ENCODE results near the gene RAB12.
"Not testable (repeated sequence)": the region's sequence is repeated elsewhere in the genome, so short reads cannot be mapped to it uniquely, and the experiment has no call there.

RAB12 gene

GRCh38 chr18:8620845-8621244, 11.6 kb downstream of the RAB12 start:
- peak; percentile 62 to 67 for ATAC-seq (replicated peaks)
- Mint-ChIP-seq H3K36me3 (peaks cover 47 to 55% of the 10 kb centered on the region in 2 donors), H3K4me3 (no peak overlapping the region), H3K27ac (peak overlapping the region; percentile 4), H3K27me3 (no peaks in the 10 kb centered on the region), H3K4me1 (peaks cover 42 to 71% of the 10 kb centered on the region in 2 donors), H3K9me3 (peaks cover 0 to 8% of the 10 kb centered on the region in 2 donors)
- DNase-seq: no peak

- not testable (repeated sequence) for H3K27me3 Mint-ChIP-seq; DNase-seq; H3K9me3 Mint-ChIP-seq; ATAC-seq (replicated peaks); H3K4me3 Mint-ChIP-seq
- Mint-ChIP-seq H3K4me1 (peaks cover 38 to 63% of the 10 kb centered on the region in 2 donors), H3K36me3 (peaks cover 53 to 64% of the 10 kb centered on the region in 2 donors), H3K27ac (peak overlapping the region; percentile 44)
These were observed 13.4 kb downstream of the RAB12 start for GRCh38 chr18:8622625-8623024.

- peaks cover 48 to 58% of the 10 kb centered on the region in 2 donors for H3K36me3 Mint-ChIP-seq
- peak overlapping the region; percentile 14 to 36 for H3K4me3 Mint-ChIP-seq
- peak overlapping the region; percentile 88 for H3K27ac Mint-ChIP-seq
- DNase-seq (no peak), ATAC-seq (replicated peaks) (peak; percentile 83 to 84)
- H3K27me3 Mint-ChIP-seq: no peaks in the 10 kb centered on the region
- peaks cover 0 to 8% of the 10 kb centered on the region in 2 donors for H3K9me3 Mint-ChIP-seq
- peaks cover 33 to 53% of the 10 kb centered on the region in 2 donors for H3K4me1 Mint-ChIP-seq
These were observed 14.4 kb downstream of the RAB12 start for GRCh38 chr18:8623549-8624106.

- no peak for ATAC-seq (replicated peaks)
- Mint-ChIP-seq H3K4me3 (no peak overlapping the region), H3K4me1 (peaks cover 21 to 36% of the 10 kb centered on the region in 2 donors), H3K27ac (no peak overlapping the region), H3K36me3 (peaks cover 39 to 55% of the 10 kb centered on the region in 2 donors), H3K9me3 (peaks cover 0 to 7% of the 10 kb centered on the region in 2 donors), H3K27me3 (no peaks in the 10 kb centered on the region)
- no peak for DNase-seq
These were observed 16.3 kb downstream of the RAB12 start for GRCh38 chr18:8625461-8626092.

- Mint-ChIP-seq H3K27ac (no peak overlapping the region), H3K4me3 (no peak overlapping the region), H3K4me1 (peaks cover 15 to 26% of the 10 kb centered on the region in 2 donors), H3K27me3 (no peaks in the 10 kb centered on the region), H3K36me3 (peaks cover 34 to 46% of the 10 kb centered on the region in 2 donors), H3K9me3 (peaks cover 0 to 3% of the 10 kb centered on the region in 2 donors)
- no peak for ATAC-seq (replicated peaks)
- DNase-seq: no peak
These were observed 17.3 kb downstream of the RAB12 start for GRCh38 chr18:8626414-8627106.

GRCh38 chr18:8627107-8627472, 17.9 kb downstream of the RAB12 start:
- peaks cover 0 to 3% of the 10 kb centered on the region in 2 donors for H3K9me3 Mint-ChIP-seq
- ATAC-seq (replicated peaks): no peak
- H3K4me1 Mint-ChIP-seq: peaks cover 15 to 21% of the 10 kb centered on the region in 2 donors
- no peak overlapping the region for H3K4me3 Mint-ChIP-seq
- no peak for DNase-seq
- H3K27ac Mint-ChIP-seq: no peak overlapping the region
- peaks cover 31 to 41% of the 10 kb centered on the region in 2 donors for H3K36me3 Mint-ChIP-seq
- no peaks in the 10 kb centered on the region for H3K27me3 Mint-ChIP-seq

- peaks cover 11 to 16% of the 10 kb centered on the region in 2 donors for H3K4me1 Mint-ChIP-seq
- H3K9me3 Mint-ChIP-seq: no peaks in the 10 kb centered on the region
- H3K27me3 Mint-ChIP-seq: no peaks in the 10 kb centered on the region
- H3K36me3 Mint-ChIP-seq: peaks cover 27 to 40% of the 10 kb centered on the region in 2 donors
- no peak overlapping the region for H3K27ac Mint-ChIP-seq
- ATAC-seq (replicated peaks) (no peak), DNase-seq (no peak)
- no peak overlapping the region for H3K4me3 Mint-ChIP-seq
These were observed 18.3 kb downstream of the RAB12 start for GRCh38 chr18:8627540-8627939.

- no peak overlapping the region for H3K27ac Mint-ChIP-seq
- no peak overlapping the region for H3K4me3 Mint-ChIP-seq
- no peaks in the 10 kb centered on the region for H3K4me1 Mint-ChIP-seq
- no peaks in the 10 kb centered on the region for H3K27me3 Mint-ChIP-seq
- no peaks in the 10 kb centered on the region for H3K9me3 Mint-ChIP-seq
- DNase-seq (no peak), ATAC-seq (replicated peaks) (no peak)
- H3K36me3 Mint-ChIP-seq: peaks cover 26 to 48% of the 10 kb centered on the region in 2 donors
These were observed 20.4 kb downstream of the RAB12 start for GRCh38 chr18:8629602-8630001.

GRCh38 chr18:8630546-8630945, 21.3 kb downstream of the RAB12 start:
- no peaks in the 10 kb centered on the region for H3K4me1 Mint-ChIP-seq
- ATAC-seq (replicated peaks) (no peak), DNase-seq (no peak)
- peaks cover 29 to 50% of the 10 kb centered on the region in 2 donors for H3K36me3 Mint-ChIP-seq
- H3K4me3 Mint-ChIP-seq: no peak overlapping the region
- H3K9me3 Mint-ChIP-seq: no peaks in the 10 kb centered on the region
- H3K27ac Mint-ChIP-seq: no peak overlapping the region
- H3K27me3 Mint-ChIP-seq: no peaks in the 10 kb centered on the region

- ATAC-seq (replicated peaks) (no peak), DNase-seq (no peak)
- H3K4me1 Mint-ChIP-seq: no peaks in the 10 kb centered on the region
- H3K36me3 Mint-ChIP-seq: peaks cover 25 to 48% of the 10 kb centered on the region in 2 donors
- no peaks in the 10 kb centered on the region for H3K27me3 Mint-ChIP-seq
- no peak overlapping the region for H3K27ac Mint-ChIP-seq
- no peak overlapping the region for H3K4me3 Mint-ChIP-seq
- H3K9me3 Mint-ChIP-seq: no peaks in the 10 kb centered on the region
These were observed 22.0 kb downstream of the RAB12 start for GRCh38 chr18:8631265-8631664.

- H3K4me3 Mint-ChIP-seq: no peak overlapping the region
- no peaks in the 10 kb centered on the region for H3K4me1 Mint-ChIP-seq
- no peak overlapping the region for H3K27ac Mint-ChIP-seq
- ATAC-seq (replicated peaks) (no peak), DNase-seq (no peak)
- no peaks in the 10 kb centered on the region for H3K27me3 Mint-ChIP-seq
- peaks cover 24 to 41% of the 10 kb centered on the region in 2 donors for H3K36me3 Mint-ChIP-seq
- H3K9me3 Mint-ChIP-seq: no peaks in the 10 kb centered on the region
These were observed 23.1 kb downstream of the RAB12 start for GRCh38 chr18:8632386-8632785.

GRCh38 chr18:8634508-8634907, 25.3 kb downstream of the RAB12 start:
- H3K27me3 Mint-ChIP-seq: no peaks in the 10 kb centered on the region
- DNase-seq (no peak), ATAC-seq (replicated peaks) (no peak)
- no peak overlapping the region for H3K4me3 Mint-ChIP-seq
- H3K36me3 Mint-ChIP-seq: peaks cover 31 to 51% of the 10 kb centered on the region in 2 donors
- no peaks in the 10 kb centered on the region for H3K9me3 Mint-ChIP-seq
- H3K27ac Mint-ChIP-seq: no peak overlapping the region
- no peaks in the 10 kb centered on the region for H3K4me1 Mint-ChIP-seq

- H3K27me3 Mint-ChIP-seq: no peaks in the 10 kb centered on the region
- no peak overlapping the region for H3K27ac Mint-ChIP-seq
- H3K4me1 Mint-ChIP-seq: no peaks in the 10 kb centered on the region
- DNase-seq (no peak), ATAC-seq (replicated peaks) (no peak)
- H3K36me3 Mint-ChIP-seq: peaks cover 37 to 56% of the 10 kb centered on the region in 2 donors
- H3K4me3 Mint-ChIP-seq: no peak overlapping the region
- no peaks in the 10 kb centered on the region for H3K9me3 Mint-ChIP-seq
These were observed 25.9 kb downstream of the RAB12 start for GRCh38 chr18:8635087-8635486.

GRCh38 chr18:8639762-8640161, 30.5 kb downstream of the RAB12 start:
- H3K36me3 Mint-ChIP-seq: peaks cover 45 to 61% of the 10 kb centered on the region in 2 donors
- H3K4me1 Mint-ChIP-seq: peaks cover 9 to 11% of the 10 kb centered on the region in 2 donors
- H3K9me3 Mint-ChIP-seq: no peaks in the 10 kb centered on the region
- no peaks in the 10 kb centered on the region for H3K27me3 Mint-ChIP-seq
- DNase-seq (no peak), ATAC-seq (replicated peaks) (no peak)
- H3K4me3 Mint-ChIP-seq: no peak overlapping the region
- H3K27ac Mint-ChIP-seq: no peak overlapping the region

Measured in stimulated activated naive B cell treated with anti-CD40 and anti-IgM and Interleukin-4, amounts not matched to agents 10 μg/mL and 1 μg/mL and 100 μg/mL, for 72 hours (primary cell).